HAP-1 (cell line): ENCODE data around the gene HTR1D.
A peak's percentile ranks its signal among the peaks of the same experiment; 100 is the strongest.
"Not testable (repeated sequence)": the region's sequence is repeated elsewhere in the genome, so short reads cannot be mapped to it uniquely, and the experiment has no call there.

Experiments
- DNase-seq, 2 experiments: peaks; one replicate each; pipeline ENCODE4 v3.0.0-alpha.2; 2016 to 2020; ENCODE audit warnings: low spot score in 2 of 2
- H3K27me3 ChIP-seq: fragments of 250-450 bp; sonication (Bioruptor Pico); 2 replicates; pipeline ENCODE4 v1.5.1; 2020; ENCODE audit warnings: low read depth, mild to moderate bottlenecking, moderate library complexity
- H3K36me3 ChIP-seq: fragments of 250-450 bp; sonication (Bioruptor Pico); replicated peaks from 2 replicates; pipeline ENCODE4 v1.5.1; 2020; ENCODE audit warnings: mild to moderate bottlenecking
- H3K4me1 ChIP-seq: fragments of 250-450 bp; sonication (Bioruptor Pico); 2 replicates; pipeline ENCODE4 v1.5.1; 2020; ENCODE audit warnings: mild to moderate bottlenecking
- H3K4me3 ChIP-seq: fragments of 250-450 bp; sonication (Bioruptor Pico); 2 replicates; pipeline ENCODE4 v1.5.1; 2020; ENCODE audit warnings: mild to moderate bottlenecking, moderate library complexity
- H3K9me3 ChIP-seq: fragments of 250-450 bp; sonication (Bioruptor Pico); 2 replicates; pipeline ENCODE4 v1.5.1; 2020; ENCODE audit warnings: mild to moderate bottlenecking, moderate library complexity
- in situ Hi-C: fragments of 300-500 bp; cut with MboI; formaldehyde crosslinking; loops from 3 replicates; pipeline ENCODE4 v1.14.3; 2020; ENCODE audit warnings: low sequenced_read_pairs, inconsistent platforms, mixed read lengths

The HTR1D gene

GRCh38 chr1:23217421-23218115, at the start of gene HTR1D:
Gene HTR1D, minus strand, starts transcription at chr1:23217502. Its CDS starts 23,283 bp downstream, at chr1:23194219.
- in situ Hi-C loops = no loop called here
- no peaks in the 10 kb centered on the region for H3K9me3 ChIP-seq

GRCh38 chr1:23263380-23263887, 46.1 kb upstream of the HTR1D start:
- no peaks in the 10 kb centered on the region for H3K36me3 ChIP-seq
- H3K4me3 ChIP-seq = no peak overlapping the region
- in situ Hi-C loops = no loop called here
- no peaks in the 10 kb centered on the region for H3K9me3 ChIP-seq
- peaks cover 13% of the 10 kb centered on the region for H3K4me1 ChIP-seq
- DNase-seq = peak; percentile 67 to 84
- no peaks in the 10 kb centered on the region for H3K27me3 ChIP-seq

More at GRCh38 chr1:23217421-23218115, at the start of gene HTR1D:
- Histone ChIP-seq H3K4me3 (peak within 1 kb of the TSS; percentile 45), H3K36me3 (no peaks in the 10 kb centered on the region), H3K4me1 (0 out of 2 replicates have a peak, but pooled peaks cover 2% of the 10 kb centered on the region), H3K27me3 (0 out of 2 replicates have a peak, but pooled peaks cover 2% of the 10 kb centered on the region)
- peak in 1 of 2 experiments; percentile 77 for DNase-seq

- H3K36me3 ChIP-seq, DNase-seq, H3K4me1 ChIP-seq, H3K27me3 ChIP-seq, in situ Hi-C loops, H3K9me3 ChIP-seq, H3K4me3 ChIP-seq: not testable (repeated sequence)
Observed at GRCh38 chr1:23258082-23258481, 40.8 kb upstream of the HTR1D start.

- in situ Hi-C loops, H3K27me3 ChIP-seq, DNase-seq, H3K9me3 ChIP-seq, H3K36me3 ChIP-seq, H3K4me3 ChIP-seq, H3K4me1 ChIP-seq: not testable (repeated sequence)
Observed at GRCh38 chr1:23257371-23257770, 40.1 kb upstream of the HTR1D start.

GRCh38 chr1:23254584-23254983, 37.3 kb upstream of the HTR1D start:
- in situ Hi-C loops = no loop called here
- Histone ChIP-seq H3K4me1 (peaks cover 4% of the 10 kb centered on the region), H3K4me3 (no peak overlapping the region), H3K36me3 (no peaks in the 10 kb centered on the region), H3K9me3 (no peaks in the 10 kb centered on the region), H3K27me3 (no peaks in the 10 kb centered on the region)
- no peak for DNase-seq

- H3K4me1 ChIP-seq = peaks cover 8% of the 10 kb centered on the region
- in situ Hi-C loops = no loop called here
- H3K9me3 ChIP-seq = no peaks in the 10 kb centered on the region
- no peaks in the 10 kb centered on the region for H3K36me3 ChIP-seq
- DNase-seq = no peak
- H3K4me3 ChIP-seq = no peak overlapping the region
- no peaks in the 10 kb centered on the region for H3K27me3 ChIP-seq
Observed at GRCh38 chr1:23251812-23252211, 34.5 kb upstream of the HTR1D start.

GRCh38 chr1:23249787-23250454, 32.6 kb upstream of the HTR1D start:
- Histone ChIP-seq H3K4me1 (peaks cover 8% of the 10 kb centered on the region), H3K36me3 (no peaks in the 10 kb centered on the region), H3K27me3 (no peaks in the 10 kb centered on the region), H3K4me3 (no peak overlapping the region), H3K9me3 (no peaks in the 10 kb centered on the region)
- in situ Hi-C loops = no loop called here
- no peak for DNase-seq

GRCh38 chr1:23247276-23247675, 30.0 kb upstream of the HTR1D start:
- Histone ChIP-seq H3K4me3 (no peak overlapping the region), H3K36me3 (no peaks in the 10 kb centered on the region), H3K4me1 (peaks cover 8% of the 10 kb centered on the region), H3K27me3 (no peaks in the 10 kb centered on the region), H3K9me3 (no peaks in the 10 kb centered on the region)
- in situ Hi-C loops = no loop called here
- no peak for DNase-seq

- no peaks in the 10 kb centered on the region for H3K27me3 ChIP-seq
- peaks cover 8% of the 10 kb centered on the region for H3K4me1 ChIP-seq
- H3K9me3 ChIP-seq = no peaks in the 10 kb centered on the region
- H3K36me3 ChIP-seq = no peaks in the 10 kb centered on the region
- in situ Hi-C loops = no loop called here
- H3K4me3 ChIP-seq = no peak overlapping the region
- no peak for DNase-seq
Observed at GRCh38 chr1:23246274-23246673, 29.0 kb upstream of the HTR1D start.

GRCh38 chr1:23244256-23244761, 27.0 kb upstream of the HTR1D start:
- Histone ChIP-seq H3K4me3 (no peak overlapping the region), H3K4me1 (peaks cover 1% of the 10 kb centered on the region), H3K9me3 (no peaks in the 10 kb centered on the region), H3K36me3 (no peaks in the 10 kb centered on the region), H3K27me3 (no peaks in the 10 kb centered on the region)
- no peak for DNase-seq
- in situ Hi-C loops = no loop called here

GRCh38 chr1:23242414-23242813, 25.1 kb upstream of the HTR1D start:
- Histone ChIP-seq H3K36me3 (no peaks in the 10 kb centered on the region), H3K4me3 (no peak overlapping the region), H3K4me1 (no peaks in the 10 kb centered on the region), H3K9me3 (no peaks in the 10 kb centered on the region), H3K27me3 (no peaks in the 10 kb centered on the region)
- no peak for DNase-seq
- in situ Hi-C loops = no loop called here

- Histone ChIP-seq H3K27me3 (no peaks in the 10 kb centered on the region; the same call in 1 of the 2 replicates), H3K4me1 (no peaks in the 10 kb centered on the region), H3K9me3 (no peaks in the 10 kb centered on the region), H3K4me3 (no peak overlapping the region), H3K36me3 (no peaks in the 10 kb centered on the region)
- no peak for DNase-seq
- in situ Hi-C loops = no loop called here
Observed at GRCh38 chr1:23239638-23240295, 22.5 kb upstream of the HTR1D start.

GRCh38 chr1:23238565-23238964, 21.3 kb upstream of the HTR1D start:
- no peak for DNase-seq
- no peaks in the 10 kb centered on the region for H3K36me3 ChIP-seq
- no peaks in the 10 kb centered on the region for H3K9me3 ChIP-seq
- H3K4me3 ChIP-seq = no peak overlapping the region
- in situ Hi-C loops = no loop called here
- H3K4me1 ChIP-seq = no peaks in the 10 kb centered on the region
- no peaks in the 10 kb centered on the region; the same call in 1 of the 2 replicates for H3K27me3 ChIP-seq

GRCh38 chr1:23237508-23237907, 20.2 kb upstream of the HTR1D start:
- Histone ChIP-seq H3K27me3 (no peaks in the 10 kb centered on the region; the same call in 1 of the 2 replicates), H3K9me3 (no peaks in the 10 kb centered on the region), H3K4me1 (no peaks in the 10 kb centered on the region), H3K4me3 (no peak overlapping the region), H3K36me3 (no peaks in the 10 kb centered on the region)
- DNase-seq = no peak
- in situ Hi-C loops = no loop called here
